HEK293 (cell line): ENCODE results near the gene FNDC11.

ENCODE experiments used
- BCL11A ChIP-seq: fragments of 450-650 bp; formaldehyde crosslinking; IDR thresholded peaks from 2 replicates; pipeline ENCODE4 v1.5.1; 2016; ENCODE audit warnings: low read depth, missing biosample characterization, missing genetic modification characterization
- CTCF ChIP-seq: fragments of 450-650 bp; formaldehyde crosslinking; IDR thresholded peaks from 2 replicates; pipeline ENCODE4 v1.5.1; 2016; ENCODE audit warnings: missing biosample characterization, missing genetic modification characterization
- REST ChIP-seq: fragments of 450-650 bp; formaldehyde crosslinking; IDR thresholded peaks from 2 replicates; pipeline ENCODE4 v1.5.1; 2016; ENCODE audit warnings: missing biosample characterization, missing genetic modification characterization
- ZNF488 ChIP-seq: fragments of 450-650 bp; formaldehyde crosslinking; IDR thresholded peaks from 2 replicates; pipeline ENCODE4 v1.5.1; 2016; ENCODE audit warnings: missing biosample characterization, missing genetic modification characterization
- ZNF623 ChIP-seq: fragments of 450-650 bp; formaldehyde crosslinking; IDR thresholded peaks from 2 replicates; pipeline ENCODE4 v1.5.1; 2016; ENCODE audit warnings: missing biosample characterization, missing genetic modification characterization
- ZSCAN16 ChIP-seq: fragments of 450-650 bp; formaldehyde crosslinking; IDR thresholded peaks from 2 replicates; pipeline ENCODE4 v1.5.1; 2016; ENCODE audit warnings: missing biosample characterization, missing genetic modification characterization

GRCh38 chr20:63557481-63557891 is 3.5 kb downstream of the FNDC11 start:
- no peak for TF ChIP-seq ZSCAN16 (tag by site-specific recombination)
- TF ChIP-seq ZNF488, result no peak
- no peak for TF ChIP-seq ZNF623 (tag by site-specific recombination)
- no peak for TF ChIP-seq CTCF (tag by site-specific recombination)
- TF ChIP-seq REST (tag by site-specific recombination), result no peak
- no peak for TF ChIP-seq BCL11A (tag by site-specific recombination)
